ENCODE results near the gene GSTO1. TPM values are rescaled to one million over a fixed set of nuclear protein-coding genes. Genes with fewer than 3 reads are reported as not detected.

Gene GSTO1
- total RNA-seq, 1 donor from 2014 or later, result 131 TPM

GRCh38 chr10:104268713-104269645 is 14.3 kb downstream of the GSTO1 start, which contains the start of gene GSTO2:
Gene GSTO2, plus strand, starts transcription at chr10:104269184. Its CDS starts 5,732 bp downstream, at chr10:104274916.
- Histone ChIP-seq H3K27ac (ENCODE audit: low read depth, low read length) (peak within 1 kb of the TSS; percentile 85), H3K4me1 (ENCODE audit: insufficient read depth, low read length) (peaks cover 7% of the 10 kb centered on the region), H3K79me2 (ENCODE audit: insufficient read depth, low read length) (peaks cover 43% of the 10 kb centered on the region), H4K20me1 (ENCODE audit: insufficient read depth, low read length) (peaks cover 14% of the 10 kb centered on the region), H3K4me2 (ENCODE audit: low read length) (peak within 1 kb of the TSS; percentile 86), H3K27me3 (ENCODE audit: insufficient read depth, low read length) (no peaks in the 10 kb centered on the region), H3K9ac (ENCODE audit: low read length) (peak within 1 kb of the TSS; percentile 91), H3K36me3 (ENCODE audit: insufficient read depth, low read length) (peaks cover 32% of the 10 kb centered on the region), H3K9me3 (ENCODE audit: insufficient read depth, low read depth, low read length) (no peaks in the 10 kb centered on the region), H2AFZ (ENCODE audit: low read depth, low read length) (peak within 1 kb of the TSS; percentile 80), H3K4me3 (ENCODE audit: insufficient read depth, low read depth, low read length) (peak within 1 kb of the TSS; percentile 83)
- TF ChIP-seq EZH2 (IDR thresholded peaks at IDR 0.05; ENCODE audit: insufficient read depth, low read length) (no peak), CTCF (IDR thresholded peaks at IDR 0.05; ENCODE audit: insufficient read depth, low read depth, low read length) (no peak)
- Mint-ChIP-seq H3K36me3 (ENCODE audit: low read depth, unreplicated experiment) (peaks cover 11% of the 10 kb centered on the region), H3K27me3 (ENCODE audit: low read depth, unreplicated experiment) (no peaks in the 10 kb centered on the region), H3K9me3 (ENCODE audit: unreplicated experiment) (no peaks in the 10 kb centered on the region), H3K4me3 (ENCODE audit: unreplicated experiment) (peak within 1 kb of the TSS; percentile 95), H3K27ac (ENCODE audit: unreplicated experiment) (peak within 1 kb of the TSS; percentile 89), H3K4me1 (ENCODE audit: low read depth, unreplicated experiment) (peaks cover 8% of the 10 kb centered on the region)
- DNase-seq (ENCODE audit: low read depth) (peak; percentile 97), FAIRE-seq (no peak)

GRCh38 chr10:104273286-104273685 is 18.6 kb downstream of the GSTO1 start:
- no peaks in the 10 kb centered on the region for H4K20me1 ChIP-seq (ENCODE audit: insufficient read depth, low read length)
- no peak for FAIRE-seq
- H3K9ac ChIP-seq (ENCODE audit: low read length), result no peak overlapping the region
- peaks cover under 1% of the 10 kb centered on the region for H3K4me1 Mint-ChIP-seq (ENCODE audit: low read depth, unreplicated experiment)
- no peaks in the 10 kb centered on the region for H3K27me3 ChIP-seq (ENCODE audit: insufficient read depth, low read length)
- H3K4me2 ChIP-seq (ENCODE audit: low read length), result no peak overlapping the region
- DNase-seq (ENCODE audit: low read depth), result no peak
- H3K36me3 ChIP-seq (ENCODE audit: insufficient read depth, low read length), result no peaks in the 10 kb centered on the region
- peak overlapping the region; percentile 58 for H3K27ac Mint-ChIP-seq (ENCODE audit: unreplicated experiment)
- no peak overlapping the region for H3K27ac ChIP-seq (ENCODE audit: low read depth, low read length)
- no peak overlapping the region for H3K4me3 Mint-ChIP-seq (ENCODE audit: unreplicated experiment)
- H3K9me3 ChIP-seq (ENCODE audit: insufficient read depth, low read depth, low read length), result no peaks in the 10 kb centered on the region
- no peak overlapping the region for H3K4me3 ChIP-seq (ENCODE audit: insufficient read depth, low read depth, low read length)
- no peak for TF ChIP-seq EZH2 (IDR thresholded peaks at IDR 0.05; ENCODE audit: insufficient read depth, low read length)
- no peak for TF ChIP-seq CTCF (IDR thresholded peaks at IDR 0.05; ENCODE audit: insufficient read depth, low read depth, low read length)
- H3K36me3 Mint-ChIP-seq (ENCODE audit: low read depth, unreplicated experiment), result peaks cover under 1% of the 10 kb centered on the region
- H3K27me3 Mint-ChIP-seq (ENCODE audit: low read depth, unreplicated experiment), result peaks cover 9% of the 10 kb centered on the region
- no peak overlapping the region for H2AFZ ChIP-seq (ENCODE audit: low read depth, low read length)
- H3K4me1 ChIP-seq (ENCODE audit: insufficient read depth, low read length), result peaks cover 7% of the 10 kb centered on the region
- no peaks in the 10 kb centered on the region for H3K9me3 Mint-ChIP-seq (ENCODE audit: unreplicated experiment)
- H3K79me2 ChIP-seq (ENCODE audit: insufficient read depth, low read length), result peaks cover 4% of the 10 kb centered on the region

All from astrocyte (in vitro differentiated cells and primary cell).